Karpas-422 (cell line): ENCODE measurements around the gene SENP7. TPM values are rescaled to one million over a fixed set of nuclear protein-coding genes. Genes with fewer than 3 reads are reported as not detected.
"Not testable (repeated sequence)": the region's sequence is repeated elsewhere in the genome, so short reads cannot be mapped to it uniquely, and the experiment has no call there.

Experiments used
- DNase-seq: peaks from one replicate; pipeline ENCODE4 v3.0.0-alpha.2; 2015
- H2AFZ ChIP-seq: fragments of 200-600 bp; sonication (generic); 2 replicates; pipeline ENCODE4 v1.6.1; 2014; ENCODE audit warnings: antibody characterized with exemption, low read length, mixed read lengths
- H3K27ac ChIP-seq: fragments of 200-600 bp; sonication (generic); 2 replicates; pipeline ENCODE4 v1.5.1; 2014; ENCODE audit warnings: mild to moderate bottlenecking, low read length, moderate library complexity
- H3K27me3 ChIP-seq: fragments of 200-600 bp; sonication (generic); 2 replicates; pipeline ENCODE4 v1.6.1; 2014; ENCODE audit warnings: low read length, mixed read lengths
- H3K36me3 ChIP-seq: fragments of 200-600 bp; sonication (generic); 2 replicates; pipeline ENCODE4 v1.6.1; 2014; ENCODE audit warnings: low read length, mixed read lengths; ENCODE audit not compliant: insufficient read depth
- H3K4me1 ChIP-seq: fragments of 200-600 bp; sonication (generic); 2 replicates; pipeline ENCODE4 v1.6.1; 2014; ENCODE audit warnings: mild to moderate bottlenecking, low read length, mixed read lengths
- H3K4me2 ChIP-seq: fragments of 200-600 bp; sonication (generic); 2 replicates; pipeline ENCODE4 v1.6.1; 2014; ENCODE audit warnings: low read length, low read depth, mild to moderate bottlenecking; ENCODE audit not compliant: poor library complexity, severe bottlenecking
- H3K4me3 ChIP-seq: fragments of 200-600 bp; sonication (generic); 2 replicates; pipeline ENCODE4 v1.5.1; 2014; ENCODE audit warnings: mild to moderate bottlenecking, antibody characterized with exemption, low read length, mixed read lengths
- H3K79me2 ChIP-seq: fragments of 200-600 bp; sonication (generic); 2 replicates; pipeline ENCODE4 v1.6.1; 2014; ENCODE audit warnings: mild to moderate bottlenecking, low read length, mixed read lengths
- H3K9ac ChIP-seq: fragments of 200-600 bp; sonication (generic); 2 replicates; pipeline ENCODE4 v1.6.0; 2014; ENCODE audit warnings: low read length
- H3K9me2 ChIP-seq: fragments of 200-600 bp; sonication (generic), shearing (Covaris generic); replicated peaks from 2 replicates; pipeline ENCODE4 v1.6.0; 2014; ENCODE audit warnings: mild to moderate bottlenecking, low read length, moderate library complexity; ENCODE audit not compliant: insufficient read depth
- H3K9me3 ChIP-seq: fragments of 300-700, 200-600 bp; sonication (generic); 2 replicates; pipeline ENCODE4 v1.6.1; 2014; ENCODE audit warnings: low read length, mixed read lengths
- H4K20me1 ChIP-seq: fragments of 200-600 bp; sonication (generic); 2 replicates; pipeline ENCODE4 v1.6.1; 2014; ENCODE audit warnings: mild to moderate bottlenecking, antibody characterized with exemption, low read length, low read depth; ENCODE audit not compliant: insufficient read depth
- total RNA-seq: library from RNA; depleted of rRNA; stranded (reverse); fragments of >200 nt; shearing (Covaris generic); gene quantifications from 2 replicates; pipeline ENCODE4 v1.2.3, GENCODE V29; 2014; ENCODE audit warnings: low replicate concordance; rRNA removed

SENP7 gene
- 15.3 and 31.6 TPM in 2 replicates for total RNA-seq

DNA sequence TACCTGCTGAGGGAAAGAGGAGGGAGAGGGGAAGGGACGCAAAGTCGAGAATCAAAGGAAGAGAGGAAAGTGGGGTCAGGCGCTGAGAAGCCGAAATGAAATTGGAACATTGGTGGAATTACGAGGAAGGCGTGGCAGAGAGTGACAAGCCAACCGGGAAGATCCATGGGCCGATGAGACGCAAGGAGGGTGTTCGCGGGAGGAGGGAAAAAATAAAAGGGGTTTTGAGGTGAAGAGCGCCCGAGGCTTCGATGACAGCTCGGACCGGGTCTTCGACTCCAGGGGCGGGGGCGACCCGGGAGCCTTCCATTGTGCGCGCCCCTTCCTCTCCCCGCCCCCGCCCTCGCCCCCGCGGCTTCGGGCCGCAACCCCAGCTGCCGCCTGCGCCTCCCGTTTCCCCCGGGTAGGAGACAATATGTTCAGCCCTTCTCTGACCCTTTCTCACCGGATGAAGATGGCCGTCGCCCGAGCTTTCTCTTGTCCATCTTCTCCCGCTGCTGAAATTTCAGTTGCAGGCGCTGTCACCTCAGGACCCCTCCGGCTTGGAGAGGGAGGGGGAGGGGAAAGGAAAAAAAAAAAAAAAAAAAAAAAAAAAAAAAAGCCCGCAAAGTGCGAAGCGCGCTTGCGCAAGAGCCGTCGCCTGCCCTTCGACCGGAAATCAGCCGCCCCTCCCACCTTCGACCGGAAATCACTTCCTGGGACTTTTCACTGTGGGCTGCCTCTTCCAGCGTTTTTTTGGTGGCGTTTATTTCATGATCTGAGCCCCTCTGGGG is at the start of gene SENP7:
TSS of gene SENP7 (minus strand) at position 567 of the 773 bp plus-strand sequence. CDS start at position 485, 82 bp downstream.
- DNase-seq, result peak; percentile 94
- Histone ChIP-seq H3K4me2 (peak within 1 kb of the TSS; percentile 72), H4K20me1 (no peaks in the 10 kb centered on the region), H3K9me3 (no peaks in the 10 kb centered on the region), H3K36me3 (no peaks in the 10 kb centered on the region), H3K27me3 (no peaks in the 10 kb centered on the region), H3K9me2 (no peaks in the 10 kb centered on the region), H3K27ac (peak within 1 kb of the TSS; percentile 68), H2AFZ (peak within 1 kb of the TSS; percentile 86), H3K79me2 (peaks cover 33% of the 10 kb centered on the region), H3K9ac (peak within 1 kb of the TSS; percentile 73), H3K4me3 (peak within 1 kb of the TSS; percentile 89), H3K4me1 (peaks cover 18% of the 10 kb centered on the region)

GRCh38 chr3:101561630-101562328 is 48.8 kb upstream of the SENP7 start, which contains the start of gene TRMT10C:
TRMT10C (plus strand) TSS chr3:101561868; CDS start chr3:101564782, 2,914 bp downstream.
- DNase-seq, result peak; percentile 98
- H3K9ac ChIP-seq, result peak within 1 kb of the TSS; percentile 91
- peaks cover 39% of the 10 kb centered on the region for H3K36me3 ChIP-seq
- H3K4me1 ChIP-seq, result peaks cover 47% of the 10 kb centered on the region
- H2AFZ ChIP-seq, result no peak within 1 kb of the TSS
- peak within 1 kb of the TSS; percentile 97 for H3K4me3 ChIP-seq
- H3K4me2 ChIP-seq, result peak within 1 kb of the TSS; percentile 91
- peak within 1 kb of the TSS; percentile 66 for H3K27ac ChIP-seq
- H3K9me3 ChIP-seq, result no peaks in the 10 kb centered on the region
- H3K79me2 ChIP-seq, result peaks cover 52% of the 10 kb centered on the region
- H3K27me3 ChIP-seq, result no peaks in the 10 kb centered on the region
- no peaks in the 10 kb centered on the region for H3K9me2 ChIP-seq
- H4K20me1 ChIP-seq, result peaks cover 23% of the 10 kb centered on the region

DNA sequence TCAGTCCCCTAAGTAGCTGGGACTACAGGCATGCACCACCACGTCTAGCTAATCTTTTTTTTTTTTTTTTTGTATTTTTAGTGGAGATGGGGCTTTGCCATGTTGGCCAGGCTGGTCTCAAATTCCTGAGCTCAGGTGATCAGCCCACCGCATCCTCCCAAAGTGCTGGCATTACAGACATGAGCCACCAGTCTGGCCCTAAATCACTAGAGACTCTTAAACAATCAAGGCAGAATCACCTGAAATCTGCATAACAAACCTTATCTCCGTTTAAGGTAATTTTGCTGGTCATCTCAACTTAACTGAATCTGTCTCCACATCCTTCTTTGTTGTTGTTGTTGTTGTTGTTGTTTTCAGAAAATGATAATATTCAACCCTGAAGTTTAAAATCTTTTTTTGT is 43.1 kb upstream of the SENP7 start:
- Histone ChIP-seq H3K36me3 (no peaks in the 10 kb centered on the region), H3K9ac (peak overlapping the region; percentile 11; the same call in 1 of the 2 replicates), H3K9me3 (no peaks in the 10 kb centered on the region), H4K20me1 (no peaks in the 10 kb centered on the region), H3K27me3 (no peaks in the 10 kb centered on the region), H3K9me2 (no peaks in the 10 kb centered on the region), H3K27ac (peak overlapping the region; percentile 79), H3K4me3 (peak overlapping the region; percentile 10), H3K4me1 (peaks cover 44% of the 10 kb centered on the region), H3K4me2 (peak overlapping the region; percentile 58), H2AFZ (no peak overlapping the region), H3K79me2 (no peaks in the 10 kb centered on the region)
- DNase-seq, result peak; percentile 38

- DNase-seq, H3K36me3 ChIP-seq, H3K4me3 ChIP-seq, H4K20me1 ChIP-seq, H3K9me3 ChIP-seq, H3K27me3 ChIP-seq, H3K79me2 ChIP-seq, H3K9ac ChIP-seq, H3K9me2 ChIP-seq, H3K27ac ChIP-seq: not testable (repeated sequence)
- Histone ChIP-seq H3K4me2 (peak overlapping the region; percentile 16), H3K4me1 (peaks cover 35% of the 10 kb centered on the region), H2AFZ (peak overlapping the region; percentile 60)
Observed at GRCh38 chr3:101553381-101553780, 40.4 kb upstream of the SENP7 start.

DNA sequence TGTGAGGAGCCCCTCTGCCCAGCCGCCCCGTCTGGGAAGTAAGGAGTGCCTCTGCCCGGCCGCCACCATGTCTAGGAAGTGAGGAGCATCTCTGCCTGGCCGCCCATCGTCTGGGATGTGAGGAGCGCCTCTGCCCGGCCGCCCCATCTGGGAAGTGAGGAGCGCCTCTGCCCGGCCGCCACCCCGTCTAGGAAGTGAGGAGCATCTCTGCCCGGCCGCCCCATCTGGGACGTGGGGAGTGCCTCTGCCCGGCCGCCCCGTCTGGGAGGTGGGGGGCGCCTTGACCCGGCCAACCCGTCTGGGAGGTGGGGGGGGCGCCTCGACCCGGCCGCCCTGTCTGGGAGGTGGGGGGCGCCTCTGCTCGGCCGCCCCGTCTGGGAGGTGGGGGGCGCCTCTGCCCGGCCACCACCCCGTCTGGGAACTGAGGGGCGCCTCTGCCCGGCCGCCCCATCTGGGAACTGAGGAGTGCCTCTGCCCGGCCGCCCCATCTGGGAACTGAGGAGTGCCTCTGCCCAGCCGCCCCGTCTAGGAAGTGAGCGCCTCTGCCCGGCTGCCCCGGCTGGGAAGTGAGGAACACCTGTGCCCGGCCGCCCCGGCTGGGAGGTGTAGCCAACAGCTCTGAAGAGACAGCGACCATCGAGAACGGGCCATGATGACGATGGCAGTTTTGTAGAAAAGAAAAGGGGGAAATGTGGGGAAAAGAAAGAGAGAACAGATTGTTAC is 38.5 kb upstream of the SENP7 start:
- H2AFZ ChIP-seq, H4K20me1 ChIP-seq, H3K9me2 ChIP-seq, H3K27ac ChIP-seq, H3K4me2 ChIP-seq, H3K27me3 ChIP-seq, H3K36me3 ChIP-seq, H3K4me3 ChIP-seq, DNase-seq, H3K9ac ChIP-seq, H3K9me3 ChIP-seq, H3K79me2 ChIP-seq: not testable (repeated sequence)
- H3K4me1 ChIP-seq, result peaks cover 29% of the 10 kb centered on the region

DNA sequence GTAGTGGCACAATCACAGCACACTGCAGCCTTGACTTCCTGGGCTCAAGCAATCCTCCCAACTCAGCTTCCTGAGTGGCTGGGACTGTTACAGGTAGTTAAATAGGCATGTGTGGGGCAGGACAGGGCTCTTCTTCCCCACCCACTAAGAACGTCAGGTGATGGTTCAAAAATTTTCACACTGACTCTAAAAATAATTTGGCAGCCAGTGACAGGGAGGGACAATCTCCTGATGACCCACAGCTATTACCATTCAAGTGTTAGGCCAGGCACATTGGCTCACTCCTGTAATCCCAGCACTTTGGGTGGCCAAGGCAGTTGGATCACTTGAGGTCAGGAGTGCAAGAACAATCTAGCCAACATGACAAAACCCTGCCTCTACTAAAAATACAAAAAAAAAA is 36.5 kb upstream of the SENP7 start:
- DNase-seq, result no peak
- H3K4me2 ChIP-seq, result no peak overlapping the region

DNA sequence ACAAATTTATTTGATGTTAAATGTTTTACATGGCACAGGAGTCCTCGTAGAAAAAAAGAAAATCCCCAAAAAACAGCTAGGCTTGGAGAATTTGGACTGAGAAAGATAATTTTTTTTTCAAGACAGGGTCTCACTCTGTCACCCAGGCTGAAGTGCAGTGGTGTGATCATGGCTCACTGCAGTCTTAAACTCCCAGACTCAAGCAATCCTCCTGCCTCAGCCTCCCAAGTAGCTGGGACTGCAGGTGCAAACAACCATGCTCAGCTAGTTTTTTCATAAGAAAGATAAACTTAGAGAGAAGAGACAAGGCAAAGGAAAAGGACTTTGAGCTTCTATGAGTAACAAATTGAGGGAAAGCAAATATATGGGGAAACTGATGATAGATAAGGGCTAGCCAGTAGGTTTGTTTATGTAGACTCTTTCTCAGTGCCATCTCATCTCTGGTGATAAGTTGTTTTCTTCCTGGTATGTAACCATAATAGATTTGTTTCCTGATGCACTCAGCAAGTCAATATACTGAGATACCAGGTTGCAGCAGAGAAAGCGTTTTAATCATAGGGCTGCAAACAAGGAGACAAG is 35.6 kb upstream of the SENP7 start:
- no peak overlapping the region for H3K27ac ChIP-seq
- no peaks in the 10 kb centered on the region for H4K20me1 ChIP-seq
- no peak for DNase-seq
- H3K27me3 ChIP-seq, result no peaks in the 10 kb centered on the region
- no peaks in the 10 kb centered on the region for H3K36me3 ChIP-seq
- no peak overlapping the region for H3K4me2 ChIP-seq
- H3K4me1 ChIP-seq, result peaks cover 9% of the 10 kb centered on the region
- H3K79me2 ChIP-seq, result no peaks in the 10 kb centered on the region
- no peak overlapping the region for H2AFZ ChIP-seq
- no peaks in the 10 kb centered on the region for H3K9me2 ChIP-seq
- no peaks in the 10 kb centered on the region for H3K9me3 ChIP-seq
- no peak overlapping the region for H3K4me3 ChIP-seq
- no peak overlapping the region for H3K9ac ChIP-seq

More for the DNA sequence above, 36.5 kb upstream of the SENP7 start:
- Histone ChIP-seq H3K27ac (no peak overlapping the region), H3K36me3 (no peaks in the 10 kb centered on the region), H3K4me1 (peaks cover 12% of the 10 kb centered on the region), H3K79me2 (no peaks in the 10 kb centered on the region), H3K4me3 (no peak overlapping the region), H3K9me3 (no peaks in the 10 kb centered on the region), H2AFZ (no peak overlapping the region), H3K9ac (no peak overlapping the region), H3K9me2 (no peaks in the 10 kb centered on the region), H3K27me3 (no peaks in the 10 kb centered on the region), H4K20me1 (no peaks in the 10 kb centered on the region)
